Activated CD8-positive, alpha-beta memory T cell treated with anti-CD3 and anti-CD28 coated beads for 24 hours (primary cell): ENCODE measurements around the gene NECTIN1.
"Not testable (repeated sequence)": the region's sequence is repeated elsewhere in the genome, so short reads cannot be mapped to it uniquely, and the experiment has no call there.

Source experiments
- DNase-seq: peaks from one replicate; pipeline ENCODE4 v3.0.0-alpha.2; 2020

The NECTIN1 gene

GRCh38 chr11:119615003-119615881 is 113.8 kb downstream of the NECTIN1 start:
- no peak for DNase-seq

- DNase-seq = no peak
Measured at GRCh38 chr11:119614222-119615002, 114.6 kb downstream of the NECTIN1 start.

- DNase-seq = no peak
Measured at GRCh38 chr11:119612814-119613213, 116.2 kb downstream of the NECTIN1 start.

GRCh38 chr11:119610836-119611426 is 118.1 kb downstream of the NECTIN1 start:
- DNase-seq = no peak

- no peak for DNase-seq
Measured at GRCh38 chr11:119608781-119609180, 120.2 kb downstream of the NECTIN1 start.

- DNase-seq = no peak
Measured at GRCh38 chr11:119608201-119608600, 120.8 kb downstream of the NECTIN1 start.

GRCh38 chr11:119607726-119608125 is 121.3 kb downstream of the NECTIN1 start:
- DNase-seq = no peak

- DNase-seq = no peak
Measured at GRCh38 chr11:119605137-119605665, 123.8 kb downstream of the NECTIN1 start.

- DNase-seq = no peak
Measured at GRCh38 chr11:119602745-119603373, 126.1 kb downstream of the NECTIN1 start.

GRCh38 chr11:119599864-119600541 is 129.0 kb downstream of the NECTIN1 start:
- no peak for DNase-seq

- DNase-seq = not testable (repeated sequence)
Measured at GRCh38 chr11:119595941-119596340, 133.1 kb downstream of the NECTIN1 start.

GRCh38 chr11:119594639-119595249 is 134.3 kb downstream of the NECTIN1 start:
- DNase-seq = no peak

- DNase-seq = no peak
Measured at GRCh38 chr11:119593346-119593745, 135.7 kb downstream of the NECTIN1 start.

- DNase-seq = no peak
Measured at GRCh38 chr11:119592642-119593041, 136.4 kb downstream of the NECTIN1 start.

- no peak for DNase-seq
Measured at GRCh38 chr11:119591836-119592310, 137.1 kb downstream of the NECTIN1 start.

- DNase-seq = no peak
Measured at GRCh38 chr11:119590651-119591351, 138.2 kb downstream of the NECTIN1 start.

- no peak for DNase-seq
Measured at GRCh38 chr11:119589001-119589400, 140.0 kb downstream of the NECTIN1 start.
